ENCODE results near the gene ADCK1.

Gene ADCK1

DNA sequence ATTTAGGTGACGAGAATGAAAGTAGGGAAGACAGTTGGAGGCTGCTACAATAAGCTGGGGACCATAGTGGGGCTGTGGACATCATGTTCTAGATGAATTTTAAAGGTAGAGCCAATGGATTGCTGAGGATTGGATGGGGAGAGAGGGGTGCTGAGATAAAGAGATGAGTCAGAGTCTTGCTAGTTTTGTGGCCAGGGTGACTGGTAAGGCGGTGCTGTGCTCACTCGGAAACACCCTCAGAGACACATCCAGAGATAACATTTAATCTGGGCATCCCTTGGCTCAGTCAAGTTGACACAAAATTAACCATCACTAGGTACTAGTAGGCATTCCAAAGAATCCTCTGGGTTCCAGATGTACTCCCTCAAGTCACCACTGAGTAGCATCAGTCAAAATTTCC is 170.7 kb downstream of the ADCK1 start:
- Histone ChIP-seq H3K27ac (ENCODE audit: low read depth, low read length) (no peak overlapping the region), H3K27me3 (ENCODE audit: low read length) (no peaks in the 10 kb centered on the region), H3K9me3 (ENCODE audit: insufficient read depth, low read length) (no peaks in the 10 kb centered on the region), H3K4me3 (ENCODE audit: insufficient read depth, low read length, poor library complexity, severe bottlenecking) (no peak overlapping the region), H3K4me2 (ENCODE audit: low read depth, low read length, poor library complexity, severe bottlenecking) (no peak overlapping the region), H3K79me2 (ENCODE audit: insufficient read depth, low read length) (no peaks in the 10 kb centered on the region), H3K9ac (ENCODE audit: low read length) (no peak overlapping the region), H4K20me1 (ENCODE audit: low read depth, low read length) (no peaks in the 10 kb centered on the region), H3K9me2 (replicated peaks; ENCODE audit: insufficient read depth, low read length) (no peaks in the 10 kb centered on the region), H3F3A (ENCODE audit: insufficient read depth) (no peaks in the 10 kb centered on the region), H2AFZ (ENCODE audit: low read depth, low read length, severe bottlenecking) (no peak overlapping the region), H3K36me3 (ENCODE audit: low read length) (no peaks in the 10 kb centered on the region)
- TF ChIP-seq EZH2phosphoT487 (conservative IDR thresholded peaks at IDR 0.05; ENCODE audit: low read length), result no peak
- TF ChIP-seq, protein P1, sequence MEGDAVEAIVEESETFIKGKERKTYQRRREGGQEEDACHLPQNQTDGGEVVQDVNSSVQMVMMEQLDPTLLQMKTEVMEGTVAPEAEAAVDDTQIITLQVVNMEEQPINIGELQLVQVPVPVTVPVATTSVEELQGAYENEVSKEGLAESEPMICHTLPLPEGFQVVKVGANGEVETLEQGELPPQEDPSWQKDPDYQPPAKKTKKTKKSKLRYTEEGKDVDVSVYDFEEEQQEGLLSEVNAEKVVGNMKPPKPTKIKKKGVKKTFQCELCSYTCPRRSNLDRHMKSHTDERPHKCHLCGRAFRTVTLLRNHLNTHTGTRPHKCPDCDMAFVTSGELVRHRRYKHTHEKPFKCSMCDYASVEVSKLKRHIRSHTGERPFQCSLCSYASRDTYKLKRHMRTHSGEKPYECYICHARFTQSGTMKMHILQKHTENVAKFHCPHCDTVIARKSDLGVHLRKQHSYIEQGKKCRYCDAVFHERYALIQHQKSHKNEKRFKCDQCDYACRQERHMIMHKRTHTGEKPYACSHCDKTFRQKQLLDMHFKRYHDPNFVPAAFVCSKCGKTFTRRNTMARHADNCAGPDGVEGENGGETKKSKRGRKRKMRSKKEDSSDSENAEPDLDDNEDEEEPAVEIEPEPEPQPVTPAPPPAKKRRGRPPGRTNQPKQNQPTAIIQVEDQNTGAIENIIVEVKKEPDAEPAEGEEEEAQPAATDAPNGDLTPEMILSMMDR (IDR thresholded peaks at IDR 0.05; ENCODE audit: insufficient read depth, low read length, poor library complexity, severe bottlenecking), result no peak

DNA sequence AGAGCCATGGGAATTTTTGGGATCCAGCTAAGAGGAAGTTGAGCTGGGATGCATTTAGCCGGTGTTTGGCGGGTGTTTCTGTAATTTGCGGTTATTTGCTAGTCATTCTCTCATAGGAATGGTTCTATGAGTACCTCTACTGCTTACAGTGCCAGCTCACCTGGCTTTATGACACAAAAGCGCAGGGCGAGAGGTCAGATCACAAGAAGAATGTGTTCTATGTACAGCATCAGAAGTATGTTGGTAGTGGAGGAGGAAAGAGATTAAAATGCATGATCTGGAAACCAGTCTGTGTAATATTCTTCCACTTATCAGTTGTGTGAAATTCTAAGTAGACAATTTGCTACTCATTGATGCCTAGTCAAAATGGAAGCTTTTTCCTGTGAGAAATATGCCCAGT is 173.3 kb downstream of the ADCK1 start:
- H3K79me2 ChIP-seq (ENCODE audit: insufficient read depth, low read length), result no peaks in the 10 kb centered on the region
- no peak overlapping the region for H3K4me2 ChIP-seq (ENCODE audit: low read depth, low read length, poor library complexity, severe bottlenecking)
- TF ChIP-seq, protein P1 (IDR thresholded peaks at IDR 0.05; ENCODE audit: insufficient read depth, low read length, poor library complexity, severe bottlenecking), result no peak
- no peak for TF ChIP-seq EZH2phosphoT487 (conservative IDR thresholded peaks at IDR 0.05; ENCODE audit: low read length)
- no peak overlapping the region for H3K27ac ChIP-seq (ENCODE audit: low read depth, low read length)
- H3K9ac ChIP-seq (ENCODE audit: low read length), result no peak overlapping the region
- H3K9me2 ChIP-seq (replicated peaks; ENCODE audit: insufficient read depth, low read length), result no peaks in the 10 kb centered on the region
- no peaks in the 10 kb centered on the region for H3K27me3 ChIP-seq (ENCODE audit: low read length)
- H3K9me3 ChIP-seq (ENCODE audit: insufficient read depth, low read length), result no peaks in the 10 kb centered on the region
- no peaks in the 10 kb centered on the region for H3K36me3 ChIP-seq (ENCODE audit: low read length)
- H4K20me1 ChIP-seq (ENCODE audit: low read depth, low read length), result no peaks in the 10 kb centered on the region
- no peak overlapping the region for H3K4me3 ChIP-seq (ENCODE audit: insufficient read depth, low read length, poor library complexity, severe bottlenecking)
- H2AFZ ChIP-seq (ENCODE audit: low read depth, low read length, severe bottlenecking), result no peak overlapping the region
- no peaks in the 10 kb centered on the region for H3F3A ChIP-seq (ENCODE audit: insufficient read depth)

DNA sequence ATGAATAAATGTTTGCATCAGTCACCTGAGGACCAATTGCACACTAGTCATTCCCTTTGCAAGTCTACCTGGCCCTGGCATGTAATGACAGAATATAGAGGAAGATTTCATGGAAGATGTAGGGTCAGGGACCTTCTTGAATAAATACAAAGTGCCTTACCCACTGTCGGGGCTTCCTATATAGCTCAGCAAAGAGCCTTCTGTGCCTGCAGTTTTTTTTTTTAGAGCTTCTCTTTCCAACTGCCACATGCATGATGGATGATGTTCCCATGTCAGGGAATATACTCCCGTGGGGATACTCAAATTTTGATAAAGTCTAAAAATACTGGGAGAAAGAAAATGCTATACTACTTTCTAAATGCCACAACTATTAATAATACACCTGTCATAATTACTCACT is 176.7 kb downstream of the ADCK1 start:
- H4K20me1 ChIP-seq (ENCODE audit: low read depth, low read length), result no peaks in the 10 kb centered on the region
- no peak overlapping the region for H3K27ac ChIP-seq (ENCODE audit: low read depth, low read length)
- H3F3A ChIP-seq (ENCODE audit: insufficient read depth), result no peaks in the 10 kb centered on the region
- H3K9ac ChIP-seq (ENCODE audit: low read length), result no peak overlapping the region
- no peaks in the 10 kb centered on the region for H3K27me3 ChIP-seq (ENCODE audit: low read length)
- H3K79me2 ChIP-seq (ENCODE audit: insufficient read depth, low read length), result no peaks in the 10 kb centered on the region
- no peaks in the 10 kb centered on the region for H3K36me3 ChIP-seq (ENCODE audit: low read length)
- no peak for TF ChIP-seq EZH2phosphoT487 (conservative IDR thresholded peaks at IDR 0.05; ENCODE audit: low read length)
- TF ChIP-seq, protein P1 (IDR thresholded peaks at IDR 0.05; ENCODE audit: insufficient read depth, low read length, poor library complexity, severe bottlenecking), result no peak
- H2AFZ ChIP-seq (ENCODE audit: low read depth, low read length, severe bottlenecking), result no peak overlapping the region
- H3K9me3 ChIP-seq (ENCODE audit: insufficient read depth, low read length), result no peaks in the 10 kb centered on the region
- H3K9me2 ChIP-seq (replicated peaks; ENCODE audit: insufficient read depth, low read length), result no peaks in the 10 kb centered on the region
- H3K4me2 ChIP-seq (ENCODE audit: low read depth, low read length, poor library complexity, severe bottlenecking), result no peak overlapping the region
- H3K4me3 ChIP-seq (ENCODE audit: insufficient read depth, low read length, poor library complexity, severe bottlenecking), result no peak overlapping the region
